ENCODE measurements around the gene COL4A2. TPM values are rescaled to one million over a fixed set of nuclear protein-coding genes. Genes with fewer than 3 reads are reported as not detected.

The COL4A2 gene
- total RNA-seq, 1 donor from 2014 or later = 1,556 TPM

DNA sequence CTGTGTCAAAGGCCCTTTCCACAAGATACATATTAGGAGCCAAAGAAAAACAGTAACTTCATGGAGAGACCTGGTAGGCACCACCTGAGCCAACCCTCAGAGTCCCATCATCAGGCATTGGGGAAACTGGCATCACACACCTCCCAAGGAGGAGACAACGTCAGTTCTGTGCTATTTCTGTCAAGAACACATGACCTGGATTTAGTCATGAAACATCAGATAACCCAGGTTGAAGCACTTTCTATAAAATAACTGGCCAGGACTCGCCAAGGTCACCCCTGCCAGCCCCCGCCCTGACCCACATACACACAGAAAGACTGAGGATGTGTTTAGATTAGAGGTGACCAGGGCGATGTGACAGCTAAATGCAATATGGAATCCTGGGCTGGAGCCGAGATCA lies 35.8 kb upstream of the COL4A2 start:
- no peak for DNase-seq (ENCODE audit: low spot score)
- no peak overlapping the region for H3K27ac Mint-ChIP-seq (ENCODE audit: unreplicated experiment)
- TF ChIP-seq, protein P1, sequence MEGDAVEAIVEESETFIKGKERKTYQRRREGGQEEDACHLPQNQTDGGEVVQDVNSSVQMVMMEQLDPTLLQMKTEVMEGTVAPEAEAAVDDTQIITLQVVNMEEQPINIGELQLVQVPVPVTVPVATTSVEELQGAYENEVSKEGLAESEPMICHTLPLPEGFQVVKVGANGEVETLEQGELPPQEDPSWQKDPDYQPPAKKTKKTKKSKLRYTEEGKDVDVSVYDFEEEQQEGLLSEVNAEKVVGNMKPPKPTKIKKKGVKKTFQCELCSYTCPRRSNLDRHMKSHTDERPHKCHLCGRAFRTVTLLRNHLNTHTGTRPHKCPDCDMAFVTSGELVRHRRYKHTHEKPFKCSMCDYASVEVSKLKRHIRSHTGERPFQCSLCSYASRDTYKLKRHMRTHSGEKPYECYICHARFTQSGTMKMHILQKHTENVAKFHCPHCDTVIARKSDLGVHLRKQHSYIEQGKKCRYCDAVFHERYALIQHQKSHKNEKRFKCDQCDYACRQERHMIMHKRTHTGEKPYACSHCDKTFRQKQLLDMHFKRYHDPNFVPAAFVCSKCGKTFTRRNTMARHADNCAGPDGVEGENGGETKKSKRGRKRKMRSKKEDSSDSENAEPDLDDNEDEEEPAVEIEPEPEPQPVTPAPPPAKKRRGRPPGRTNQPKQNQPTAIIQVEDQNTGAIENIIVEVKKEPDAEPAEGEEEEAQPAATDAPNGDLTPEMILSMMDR (IDR thresholded peaks at IDR 0.05; ENCODE audit: unreplicated experiment) = no peak
- H3K9me3 Mint-ChIP-seq (ENCODE audit: unreplicated experiment) = no peaks in the 10 kb centered on the region
- H3K36me3 Mint-ChIP-seq (ENCODE audit: low read depth, unreplicated experiment) = peaks cover 56% of the 10 kb centered on the region
- H3K4me3 Mint-ChIP-seq (ENCODE audit: unreplicated experiment) = no peak overlapping the region
- peaks cover 10% of the 10 kb centered on the region for H3K27me3 Mint-ChIP-seq (ENCODE audit: unreplicated experiment)
- H3K4me1 Mint-ChIP-seq (ENCODE audit: unreplicated experiment) = peaks cover 79% of the 10 kb centered on the region

DNA sequence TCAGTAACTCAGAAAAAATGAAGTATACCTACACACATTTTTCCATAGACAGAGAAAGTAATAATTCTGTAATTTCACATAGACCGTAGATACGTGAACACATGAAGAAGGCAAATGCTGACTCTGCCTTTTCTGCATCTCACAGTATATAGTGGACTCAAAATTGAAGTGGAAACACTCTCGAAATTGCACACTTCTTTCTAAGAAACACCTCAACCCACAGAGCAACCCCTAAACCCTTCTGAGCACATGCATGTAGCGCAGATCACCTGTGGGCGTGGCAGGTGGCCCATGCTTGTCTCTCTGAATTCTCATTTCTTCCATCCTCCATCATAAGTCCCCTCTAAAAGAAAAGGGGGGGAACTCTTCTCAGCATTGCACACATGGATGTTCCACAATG lies 34.9 kb upstream of the COL4A2 start:
- Mint-ChIP-seq H3K27ac (ENCODE audit: unreplicated experiment) (no peak overlapping the region), H3K9me3 (ENCODE audit: unreplicated experiment) (no peaks in the 10 kb centered on the region), H3K4me3 (ENCODE audit: unreplicated experiment) (no peak overlapping the region), H3K36me3 (ENCODE audit: low read depth, unreplicated experiment) (peaks cover 53% of the 10 kb centered on the region), H3K27me3 (ENCODE audit: unreplicated experiment) (peaks cover 10% of the 10 kb centered on the region), H3K4me1 (ENCODE audit: unreplicated experiment) (peaks cover 71% of the 10 kb centered on the region)
- TF ChIP-seq, protein P1 (IDR thresholded peaks at IDR 0.05; ENCODE audit: unreplicated experiment) = no peak
- DNase-seq (ENCODE audit: low spot score) = no peak

DNA sequence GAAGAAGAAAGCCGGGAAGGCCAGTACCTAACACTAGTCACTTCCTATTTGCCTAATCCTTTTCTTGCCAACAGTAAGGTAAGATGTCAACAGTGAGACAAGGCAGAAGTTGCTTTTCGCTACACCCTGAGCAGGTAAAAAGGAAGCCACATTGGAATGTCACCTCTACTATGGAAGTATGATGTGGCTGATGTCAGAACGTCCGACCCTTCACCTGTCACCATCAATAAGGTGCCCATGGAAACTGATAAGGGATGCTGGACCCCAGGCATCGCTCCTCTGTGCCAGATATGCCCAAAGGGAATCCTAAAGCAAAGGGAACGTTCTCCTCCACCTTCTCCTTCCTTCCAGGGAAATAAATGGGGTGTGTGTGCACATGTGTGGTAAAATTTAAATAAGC lies 34.4 kb upstream of the COL4A2 start:
- Mint-ChIP-seq H3K4me1 (ENCODE audit: unreplicated experiment) (peaks cover 71% of the 10 kb centered on the region), H3K4me3 (ENCODE audit: unreplicated experiment) (peak overlapping the region; percentile 52), H3K36me3 (ENCODE audit: low read depth, unreplicated experiment) (peaks cover 57% of the 10 kb centered on the region), H3K9me3 (ENCODE audit: unreplicated experiment) (no peaks in the 10 kb centered on the region), H3K27ac (ENCODE audit: unreplicated experiment) (no peak overlapping the region), H3K27me3 (ENCODE audit: unreplicated experiment) (peaks cover 10% of the 10 kb centered on the region)
- DNase-seq (ENCODE audit: low spot score) = no peak
- TF ChIP-seq, protein P1 (IDR thresholded peaks at IDR 0.05; ENCODE audit: unreplicated experiment) = no peak

DNA sequence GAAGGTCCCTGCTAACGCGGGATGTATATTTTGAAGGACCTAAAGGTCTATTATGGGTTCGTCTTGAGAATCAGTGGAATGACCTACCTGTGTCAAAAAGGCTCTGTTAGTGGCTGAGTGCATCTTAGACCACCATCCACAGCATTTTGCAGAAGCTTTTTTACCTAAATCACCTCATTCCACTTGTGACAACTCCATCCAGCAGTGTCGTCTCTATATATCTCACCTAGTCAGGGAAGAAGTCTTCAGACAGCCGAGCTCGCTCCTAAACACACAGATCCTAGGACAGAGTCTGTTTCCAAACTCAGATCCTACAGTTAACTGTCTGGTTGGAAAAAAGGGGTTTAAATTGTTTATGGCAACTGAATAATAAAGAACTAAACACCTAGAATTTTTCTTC lies 33.8 kb upstream of the COL4A2 start:
- no peak for DNase-seq (ENCODE audit: low spot score)
- TF ChIP-seq, protein P1 (IDR thresholded peaks at IDR 0.05; ENCODE audit: unreplicated experiment) = no peak
- no peaks in the 10 kb centered on the region for H3K9me3 Mint-ChIP-seq (ENCODE audit: unreplicated experiment)
- H3K4me3 Mint-ChIP-seq (ENCODE audit: unreplicated experiment) = peak overlapping the region; percentile 21
- peaks cover 68% of the 10 kb centered on the region for H3K4me1 Mint-ChIP-seq (ENCODE audit: unreplicated experiment)
- peaks cover 10% of the 10 kb centered on the region for H3K27me3 Mint-ChIP-seq (ENCODE audit: unreplicated experiment)
- no peak overlapping the region for H3K27ac Mint-ChIP-seq (ENCODE audit: unreplicated experiment)
- H3K36me3 Mint-ChIP-seq (ENCODE audit: low read depth, unreplicated experiment) = peaks cover 57% of the 10 kb centered on the region

DNA sequence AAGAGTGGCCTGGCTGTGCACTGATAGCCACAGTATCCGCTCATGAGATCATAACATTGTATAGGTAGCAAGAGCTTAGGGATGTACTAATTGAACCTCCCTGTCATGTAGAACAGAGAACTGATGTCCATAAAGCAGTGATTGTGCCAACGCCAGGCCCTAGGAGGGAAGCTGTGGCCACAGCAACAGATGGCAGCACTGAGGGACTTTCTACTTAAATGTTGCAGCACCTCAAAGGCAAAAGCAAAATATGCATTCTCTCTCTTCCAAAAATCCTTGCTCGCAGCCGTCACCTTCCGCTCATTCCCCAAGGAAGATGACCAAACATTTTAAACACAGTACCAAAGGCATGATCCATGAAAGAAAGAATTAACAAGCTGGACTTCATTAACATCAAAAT lies 32.4 kb upstream of the COL4A2 start:
- Mint-ChIP-seq H3K4me1 (ENCODE audit: unreplicated experiment) (peaks cover 66% of the 10 kb centered on the region), H3K9me3 (ENCODE audit: unreplicated experiment) (no peaks in the 10 kb centered on the region), H3K27ac (ENCODE audit: unreplicated experiment) (no peak overlapping the region), H3K27me3 (ENCODE audit: unreplicated experiment) (peaks cover 10% of the 10 kb centered on the region), H3K36me3 (ENCODE audit: low read depth, unreplicated experiment) (peaks cover 45% of the 10 kb centered on the region), H3K4me3 (ENCODE audit: unreplicated experiment) (no peak overlapping the region)
- no peak for DNase-seq (ENCODE audit: low spot score)
- TF ChIP-seq, protein P1 (IDR thresholded peaks at IDR 0.05; ENCODE audit: unreplicated experiment) = no peak
